Smooth muscle cell of the pulmonary artery (primary cell): ENCODE results near the gene RHOG. TPM values are rescaled to one million over a fixed set of nuclear protein-coding genes. Genes with fewer than 3 reads are reported as not detected.

ENCODE experiments used
- total RNA-seq: library from RNA; depleted of rRNA; stranded (reverse); fragments of >200 nt; gene quantifications from 2 replicates; pipeline ENCODE4 v1.2.3, GENCODE V29; 2014

Gene RHOG
- total RNA-seq: 15.5 and 18.2 TPM in 2 replicates

DNA sequence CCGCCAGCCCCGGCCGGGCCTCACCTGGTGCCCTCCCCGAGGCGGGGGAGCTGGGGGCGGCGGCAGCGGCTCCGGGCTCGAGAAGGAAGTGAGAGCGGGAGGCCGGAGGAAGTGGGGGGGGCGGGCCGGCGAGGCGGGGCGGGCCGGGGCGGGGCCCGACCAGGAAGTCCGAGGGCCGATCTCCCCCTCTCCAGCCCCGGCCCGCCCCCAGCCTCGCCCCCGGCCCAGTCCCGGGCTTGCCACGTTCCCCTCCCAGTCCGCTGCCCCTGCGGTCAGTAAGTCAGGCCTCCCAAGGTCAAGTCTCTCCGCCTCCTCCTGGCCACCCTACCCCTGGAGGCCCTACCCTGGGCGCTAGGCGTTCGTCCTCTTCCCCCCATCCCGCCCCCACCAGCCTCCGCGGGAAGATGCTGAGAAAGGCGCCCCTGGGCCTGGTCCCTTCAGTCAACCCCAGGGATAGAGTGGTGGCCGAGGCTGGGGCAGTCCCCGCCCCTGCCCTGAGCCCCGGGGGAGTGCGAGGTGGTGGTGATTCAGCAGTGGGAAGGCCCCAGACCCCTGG, at the start of gene RHOG:
Gene RHOG (minus strand): TSS at position 90 of the 556 bp plus-strand sequence. CDS start 12,821 bp downstream, outside the sequence.

DNA sequence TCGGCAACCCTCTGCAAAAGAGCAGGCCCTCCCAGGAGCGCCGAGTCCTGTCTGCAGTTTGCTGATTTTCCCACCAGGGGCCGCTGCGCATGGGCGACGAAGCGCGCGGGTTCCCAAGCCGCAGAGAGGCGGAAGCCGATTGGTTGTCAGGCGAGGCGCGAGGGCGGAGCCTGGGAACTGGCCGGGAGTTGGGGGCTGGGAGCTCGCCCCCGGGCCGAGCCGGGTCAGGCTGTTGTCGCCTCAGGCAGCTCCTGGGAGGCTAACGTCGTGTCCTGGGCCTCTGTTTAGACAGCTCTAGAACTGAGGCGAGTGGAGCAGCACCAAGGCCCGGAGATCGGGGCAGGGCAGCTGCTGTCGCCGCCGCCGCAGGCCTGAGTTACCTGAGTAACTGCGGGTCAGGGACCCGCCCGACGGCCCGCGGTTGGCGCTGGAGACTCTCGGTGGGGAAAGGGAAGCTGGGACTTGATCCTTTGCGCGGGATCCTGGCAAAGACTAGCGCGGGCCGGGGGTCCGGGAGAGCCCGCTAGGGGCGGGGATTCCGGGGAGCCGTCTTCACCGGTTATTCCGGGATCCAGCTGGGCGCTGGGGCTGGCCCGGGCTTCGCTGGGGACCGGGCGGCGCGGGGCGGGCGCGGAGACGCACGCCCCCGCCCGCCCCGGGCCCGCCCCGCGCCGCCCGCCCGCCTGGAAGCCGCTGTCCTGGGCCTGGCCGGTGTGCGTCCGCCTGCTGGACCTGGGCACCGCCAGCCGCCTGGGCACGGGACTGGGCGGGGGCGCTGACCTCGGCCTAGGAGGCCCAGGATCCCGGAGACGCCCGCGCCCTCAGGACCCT, 14.4 kb upstream of the RHOG start, which contains the start of gene STIM1:
Gene STIM1 (plus strand): TSS at position 688 of the 831 bp plus-strand sequence. CDS start 607 bp downstream, outside the sequence.

DNA sequence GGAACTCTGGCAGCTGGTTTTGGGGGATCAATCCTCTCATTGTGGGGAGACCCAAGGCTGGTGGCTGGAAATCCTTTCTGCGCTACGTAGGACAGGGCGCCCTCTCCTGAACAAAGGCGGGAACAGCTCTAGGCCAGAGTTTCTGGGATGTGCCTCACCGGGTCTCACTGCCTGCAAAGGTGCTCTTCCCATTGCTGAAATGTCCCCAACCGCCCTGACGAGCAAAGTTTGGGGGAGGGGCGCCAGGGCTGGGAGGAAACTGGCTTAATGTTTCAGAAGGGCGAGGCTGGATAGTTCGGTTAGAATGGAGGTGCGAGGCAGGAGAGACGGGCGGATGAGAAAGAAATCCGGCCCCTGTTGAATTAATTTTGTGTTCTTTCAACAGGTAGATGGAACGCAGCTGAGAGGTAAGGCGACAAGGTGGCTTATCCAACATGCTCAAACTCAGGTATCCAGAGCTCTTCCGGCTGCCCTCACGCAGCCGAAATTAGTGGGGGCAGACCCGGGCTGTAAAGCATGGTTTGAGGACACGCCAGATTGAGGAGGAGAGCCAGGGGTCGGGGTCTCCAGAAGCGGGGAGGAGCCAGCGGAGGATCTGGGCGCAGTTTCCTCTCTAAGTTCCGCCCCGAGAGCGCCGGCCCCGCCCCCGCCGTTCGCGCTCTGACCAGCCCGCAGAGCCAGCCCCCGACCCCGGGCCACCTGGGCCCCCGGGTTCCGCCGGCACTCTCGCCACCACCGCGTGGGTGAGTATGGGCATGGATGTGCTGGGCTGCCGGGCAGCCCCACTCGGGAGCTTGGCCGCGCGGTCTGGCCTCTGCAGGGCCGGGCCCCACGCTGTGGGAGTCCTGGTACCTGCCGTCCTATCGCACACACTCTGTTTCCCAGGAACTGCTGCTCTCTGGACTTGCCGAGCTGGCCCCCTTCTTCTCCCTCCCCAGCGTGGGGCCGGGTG, 32.6 kb downstream of the RHOG start, which contains the start of gene PGAP2:
Gene PGAP2 (plus strand): TSS at position 652 of the 952 bp plus-strand sequence. CDS start 2,700 bp downstream, outside the sequence.

GRCh38 chr11:3797329-3798090, 43.2 kb downstream of the RHOG start, which contains the start of gene NUP98:
Gene NUP98 (minus strand): TSS chr11:3797554. CDS start chr11:3782117, 15,437 bp downstream.

Other genes with a start within 250 kb of the RHOG start
- gene ART5, start 199.0 kb downstream of the RHOG start, total RNA-seq: not detected in 2 replicates
- gene ART1, start 195.8 kb downstream of the RHOG start, total RNA-seq: not detected in 2 replicates
- 0.79 and 1.1 TPM in 2 replicates for gene CHRNA10, start 169.6 kb downstream of the RHOG start, total RNA-seq
- 104 and 110 TPM in 2 replicates for gene NUP98, start 43.4 kb downstream of the RHOG start, total RNA-seq
- gene PGAP2, start 32.4 kb downstream of the RHOG start, total RNA-seq: 12.9 and 18.2 TPM in 2 replicates
- gene STIM1, start 14.7 kb upstream of the RHOG start, total RNA-seq: 48.1 and 59.5 TPM in 2 replicates